HepG2 (cell line): Measurements from ENCODE around the gene GSTM1. TPM values are rescaled to one million over a fixed set of nuclear protein-coding genes. Genes with fewer than 3 reads are reported as not detected.
A peak's percentile ranks its signal among the peaks of the same experiment; 100 is the strongest.
"Not testable (repeated sequence)": the region's sequence is repeated elsewhere in the genome, so short reads cannot be mapped to it uniquely, and the experiment has no call there.

Source experiments
- ATAC-seq: fragments of 200-7000 bp; cut with Tn5 transposase; 3 replicates; pipeline ENCODE4 v1.9.1; 2020; ENCODE audit warnings: mild to moderate bottlenecking, moderate library complexity
- BruUV-seq: library from RNA; stranded (reverse); fragments of 400-500 nt; replicated peaks from 2 replicates; lab custom pipeline; 2021; lab: Mats Ljungman, UMichigan
- CTCF ChIA-PET: fragments of 300-600 bp; formaldehyde crosslinking; extraction: SDS; loops from one replicate; lab custom pipeline; 2021; ENCODE audit warnings: low total read pairs, inconsistent platforms, low intra/inter-chr PET ratio; lab: Yijun Ruan, JAX
- POLR2A ChIA-PET: fragments of 350-600 bp; sonication (Branson Sonifier 250); formaldehyde crosslinking; loops from one replicate; lab custom pipeline; 2020; ENCODE audit warnings: antibody characterized with exemption, inconsistent platforms; lab: Yijun Ruan, JAX
- DNase-seq: peaks from one replicate; pipeline ENCODE4 v3.0.0-alpha.2; 2015; ENCODE audit warnings: low spot score
- FAIRE-seq: peaks from 3 replicates; lab custom pipeline; 2011; peaks lifted over from hg19 to GRCh38; lab: Jason Lieb, UNC
- H2AFZ ChIP-seq: one replicate; pipeline ENCODE4 v1.6.1; 2011; ENCODE audit warnings: low read length, inconsistent platforms
- H3K27ac ChIP-seq: fragments of 300-600 bp; 3 replicates; pipeline ENCODE4 v1.8.0; 2011; ENCODE audit warnings: mixed run types, mild to moderate bottlenecking, mixed read lengths, low read length, inconsistent platforms; ENCODE audit not compliant: insufficient read depth; ENCODE audit errors: extremely low read length
- H3K27me3 ChIP-seq, 2 experiments: fragments of 200-600 bp in 1 of 2; 2 replicates in 1 of 2; 3 replicates in 1 of 2; pipeline versions ENCODE4 v1.6.0 to v1.8.0; 2011; ENCODE audit warnings: low read length in 2 of 2, mild to moderate bottlenecking in 2 of 2, moderate library complexity in 2 of 2, inconsistent platforms in 1 of 2; ENCODE audit not compliant: insufficient read depth in 2 of 2, control insufficient read depth in 1 of 2
- H3K36me3 ChIP-seq, 2 experiments: fragments of 200-600 bp in 1 of 2; replicated peaks in 1 of 2; 2 replicates in 1 of 2; 3 replicates in 1 of 2; pipeline versions ENCODE4 v1.5.1 to v1.8.0; 2011; ENCODE audit warnings: low read length in 2 of 2, inconsistent platforms in 1 of 2; ENCODE audit not compliant: insufficient read depth in 2 of 2, control insufficient read depth in 1 of 2
- H3K4me1 ChIP-seq: 2 replicates; pipeline ENCODE4 v1.5.1; 2012; ENCODE audit warnings: low read length, inconsistent platforms; ENCODE audit not compliant: insufficient read depth
- H3K4me2 ChIP-seq: 2 replicates; pipeline ENCODE4 v1.6.0; 2011; ENCODE audit warnings: low read depth, low read length, inconsistent platforms
- H3K4me3 ChIP-seq, 3 experiments: fragments of 200-600 bp in 1 of 3; sonication (generic), shearing (Covaris generic) in 1 of 3; replicated peaks in 1 of 3; 2 replicates each; pipeline ENCODE4 v1.5.1; 2011 to 2016; ENCODE audit warnings: low read length in 3 of 3, inconsistent platforms in 2 of 3, low read depth in 2 of 3, mild to moderate bottlenecking in 2 of 3, control low read depth in 1 of 3, mixed read lengths in 1 of 3; ENCODE audit not compliant: insufficient read depth in 1 of 3
- H3K79me2 ChIP-seq: one replicate; pipeline ENCODE4 v1.6.1; 2011; ENCODE audit warnings: low read length, inconsistent platforms; ENCODE audit not compliant: insufficient read depth
- H3K9ac ChIP-seq: 2 replicates; pipeline ENCODE4 v1.6.0; 2011; ENCODE audit warnings: mild to moderate bottlenecking, low read depth, low read length, inconsistent platforms; ENCODE audit not compliant: insufficient read depth
- H3K9me3 ChIP-seq: 2 replicates; pipeline ENCODE4 v1.5.1; 2012; ENCODE audit warnings: mild to moderate bottlenecking, low read length
- H4K20me1 ChIP-seq: 2 replicates; pipeline ENCODE4 v1.6.0; 2011; ENCODE audit warnings: inconsistent platforms, mild to moderate bottlenecking, low read length, moderate library complexity; ENCODE audit not compliant: insufficient read depth
- KLF12 ChIP-seq: sonication (generic); formaldehyde crosslinking; IDR thresholded peaks from 2 replicates; pipeline ENCODE4 v1.4.0; 2020; ENCODE audit warnings: missing genetic modification reagents, borderline replicate concordance
- PPARG ChIP-seq: conservative IDR thresholded peaks from 2 replicates; pipeline ENCODE4 v1.6.1; 2016; ENCODE audit warnings: missing biosample characterization, missing genetic modification reagents
- ZBTB20 ChIP-seq: sonication (generic); formaldehyde crosslinking; IDR thresholded peaks from 2 replicates; pipeline ENCODE4 v1.8.1; 2023; ENCODE audit warnings: missing genetic modification reagents, low read depth, mild to moderate bottlenecking, borderline replicate concordance
- ZNF253 ChIP-seq: sonication (generic); formaldehyde crosslinking; IDR thresholded peaks from 2 replicates; pipeline ENCODE4 v1.8.0; 2022; ENCODE audit warnings: mild to moderate bottlenecking, missing genetic modification reagents, borderline replicate concordance
- ZNF331 ChIP-seq: sonication (generic); formaldehyde crosslinking; IDR thresholded peaks from 2 replicates; pipeline ENCODE4 v1.4.0; 2020; ENCODE audit warnings: missing genetic modification reagents
- ZNF782 ChIP-seq: sonication (generic); formaldehyde crosslinking; IDR thresholded peaks from 2 replicates; pipeline ENCODE4 v1.4.0; 2020; ENCODE audit warnings: missing genetic modification reagents, mild to moderate bottlenecking, borderline replicate concordance
- WGBS: methylation state at CpG from one replicate; pipeline ENCODE4 v1.1.6; 2017; ENCODE audit warnings: low lambda C conversion rate; 5-methylcytosine and 5-hydroxymethylcytosine counted together
- in situ Hi-C: cut with HindIII; loops from 2 replicates; pipeline ENCODE4 v1.10.0; 2017; ENCODE audit warnings: low pct_unique_long_range_greater_than_20kb; ENCODE audit not compliant: extremely low pct_ligation_motif_present
- intact Hi-C: fragments of 100-400 bp; cut with micrococcal nuclease; formaldehyde crosslinking; loops from one replicate; pipeline ENCODE4 v1.10.0; 2022; ENCODE audit not compliant: unreplicated experiment
- polyA plus RNA-seq, 8 experiments: library from polyadenylated mRNA; depleted of rRNA in 3 of 8; stranded (reverse) in 7 of 8; unstranded in 1 of 8; fragments of >200 nt; fragmentation: Illumina TruSeq in 4 of 8; extraction: Trizol in 4 of 8; gene quantifications; 2 replicates each; pipeline versions ENCODE4 v1.2.1 to v1.2.3, GENCODE V29; 2011 to 2016; ENCODE audit warnings: low read depth in 4 of 8, missing spikeins in 1 of 8, mixed read lengths in 1 of 8; ENCODE audit not compliant: insufficient read depth in 1 of 8
- total RNA-seq, 5 experiments: library from RNA; depleted of rRNA; stranded (reverse); fragments of >200 nt; fragmentation: Illumina TruSeq; extraction: Trizol; gene quantifications; 2 replicates each; pipeline ENCODE4 v1.2.3, GENCODE V29; 2016; ENCODE audit warnings: low read depth in 1 of 5
- TF ChIP-seq, protein P1 (sequence below): sonication (generic); formaldehyde crosslinking; IDR thresholded peaks from 2 replicates; pipeline ENCODE4 v1.5.0; 2020; ENCODE audit warnings: missing genetic modification reagents
- TF ChIP-seq, protein P2 (sequence below): sonication (generic); formaldehyde crosslinking; IDR thresholded peaks from 2 replicates; pipeline ENCODE4 v1.4.0; 2020; ENCODE audit warnings: missing genetic modification reagents, low read depth, mild to moderate bottlenecking, borderline replicate concordance
- TF ChIP-seq, protein P3 (sequence below): IDR thresholded peaks from 2 replicates; pipeline ENCODE4 v1.6.1; 2016; ENCODE audit warnings: mild to moderate bottlenecking

Gene GSTM1
- total and polyA plus RNA-seq, 2 of the 13 experiments (the other 11 are each of a cell fraction or from before 2014, with no cell fraction given), result 0.42 TPM; not detected in 1

DNA sequence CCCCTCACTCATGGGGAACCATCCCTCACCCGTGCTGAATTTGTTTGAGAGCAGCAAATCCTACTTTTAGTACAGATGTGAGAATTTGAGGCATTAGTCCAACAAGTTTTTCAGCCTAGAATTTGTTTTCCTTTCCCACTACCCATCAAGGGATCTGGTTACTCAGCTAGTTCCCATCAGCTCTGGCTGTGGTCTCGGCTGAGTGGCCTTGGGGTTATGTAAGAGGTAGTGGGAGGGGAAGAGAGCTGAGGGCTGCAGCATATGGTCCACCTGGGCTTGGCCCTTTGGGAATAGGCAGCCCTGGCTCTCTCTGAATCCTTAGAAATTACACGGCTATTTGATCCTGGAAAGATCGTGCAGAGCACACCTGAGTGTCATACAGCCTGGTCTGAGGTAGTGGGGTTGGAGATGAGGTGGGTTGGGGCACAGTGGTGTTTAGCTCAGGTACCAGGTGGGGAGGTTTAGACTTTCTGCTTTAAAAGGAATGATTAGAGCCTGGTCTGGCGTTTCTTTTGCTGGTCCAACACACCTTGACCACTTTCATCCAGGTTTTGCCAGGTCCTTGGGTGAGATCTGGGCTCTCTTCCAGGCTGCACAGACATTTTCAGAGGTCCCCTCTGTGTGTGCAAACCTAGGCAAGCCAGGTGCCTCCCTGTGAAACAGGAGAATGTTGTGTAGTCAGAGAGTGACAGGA, 27.5 kb upstream of the GSTM1 start (continued):
- no peak for TF ChIP-seq ZNF253 (CRISPR knock-in tag)
- TF ChIP-seq, protein P1, sequence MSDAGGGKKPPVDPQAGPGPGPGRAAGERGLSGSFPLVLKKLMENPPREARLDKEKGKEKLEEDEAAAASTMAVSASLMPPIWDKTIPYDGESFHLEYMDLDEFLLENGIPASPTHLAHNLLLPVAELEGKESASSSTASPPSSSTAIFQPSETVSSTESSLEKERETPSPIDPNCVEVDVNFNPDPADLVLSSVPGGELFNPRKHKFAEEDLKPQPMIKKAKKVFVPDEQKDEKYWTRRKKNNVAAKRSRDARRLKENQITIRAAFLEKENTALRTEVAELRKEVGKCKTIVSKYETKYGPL, result peak; percentile 95
- no peak for TF ChIP-seq KLF12

DNA sequence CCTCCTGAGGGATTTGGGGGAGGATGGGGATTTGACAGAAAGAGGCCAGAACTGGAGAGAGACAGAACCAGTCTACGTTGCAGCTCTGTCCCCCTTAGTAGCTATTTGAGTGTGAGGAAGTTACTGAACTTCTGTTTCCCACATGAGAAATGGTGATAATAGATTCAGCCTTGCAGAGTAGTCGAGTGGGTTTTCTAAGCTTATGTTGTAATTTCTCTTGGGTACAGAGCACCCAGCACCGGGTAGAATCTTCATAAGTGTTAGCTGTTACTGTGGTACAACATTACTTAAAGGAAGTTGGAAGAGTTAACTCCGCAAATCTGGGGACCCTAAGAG, 27.0 kb upstream of the GSTM1 start:
- ATAC-seq, H3K9me3 ChIP-seq, FAIRE-seq, H3K27ac ChIP-seq, DNase-seq, H2AFZ ChIP-seq, H3K36me3 ChIP-seq, H3K79me2 ChIP-seq, CTCF ChIA-PET, H3K9ac ChIP-seq, H3K27me3 ChIP-seq, H3K4me2 ChIP-seq, H3K4me3 ChIP-seq, BruUV-seq, POLR2A ChIA-PET, H4K20me1 ChIP-seq, intact Hi-C loops: not testable (repeated sequence)
- in situ Hi-C loops, result loop anchor here (10.0 kb wide), 1 partner anchor 54 kb away; the partner anchor contains the start of gene GSTM5
- WGBS, result 94% methylated on average over 2 of the region's 4 CpGs
- peaks cover 22% of the 10 kb centered on the region; the same call in 1 of the 2 replicates for H3K4me1 ChIP-seq

DNA sequence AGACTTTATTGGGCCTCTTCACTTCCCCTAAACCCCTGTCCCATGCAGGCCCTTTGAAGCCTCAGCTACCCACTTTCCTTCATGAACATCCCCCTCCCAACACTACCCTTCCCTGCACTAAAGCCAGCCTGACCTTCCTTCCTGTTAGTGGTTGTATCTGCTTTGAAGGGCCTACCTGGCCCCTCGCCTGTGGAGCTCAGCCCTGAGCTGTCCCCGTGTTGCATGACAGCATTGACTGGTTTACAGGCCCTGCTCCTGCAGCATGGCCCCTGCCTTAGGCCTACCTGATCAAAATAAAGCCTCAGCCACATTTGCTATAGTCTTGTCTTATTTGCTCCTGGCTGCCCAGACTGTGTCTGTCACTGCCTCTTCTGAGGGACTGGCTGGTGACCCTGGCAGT, 26.2 kb upstream of the GSTM1 start:
- H3K4me3 ChIP-seq, result no peak overlapping the region
- ATAC-seq (no peak), DNase-seq (no peak), FAIRE-seq (no peak)
- H3K79me2 ChIP-seq, result no peaks in the 10 kb centered on the region
- WGBS, result 88% methylated on average over 2 of the region's 2 CpGs
- H3K9me3 ChIP-seq, result no peaks in the 10 kb centered on the region
- no peak overlapping the region for H2AFZ ChIP-seq
- ChIA-PET CTCF (no interaction called here), POLR2A (no interaction called here)
- H3K4me1 ChIP-seq, result peaks cover 22% of the 10 kb centered on the region; the same call in 1 of the 2 replicates
- in situ Hi-C loops, result loop anchor here (10.0 kb wide), 1 partner anchor 53 kb away; the partner anchor contains the start of gene GSTM5
- no TSS peak for BruUV-seq
- intact Hi-C loops, result no loop called here
- no peak overlapping the region for H3K4me2 ChIP-seq
- no peaks in the 10 kb centered on the region for H4K20me1 ChIP-seq
- H3K27ac ChIP-seq, result no peak overlapping the region
- TF ChIP-seq, protein P2, sequence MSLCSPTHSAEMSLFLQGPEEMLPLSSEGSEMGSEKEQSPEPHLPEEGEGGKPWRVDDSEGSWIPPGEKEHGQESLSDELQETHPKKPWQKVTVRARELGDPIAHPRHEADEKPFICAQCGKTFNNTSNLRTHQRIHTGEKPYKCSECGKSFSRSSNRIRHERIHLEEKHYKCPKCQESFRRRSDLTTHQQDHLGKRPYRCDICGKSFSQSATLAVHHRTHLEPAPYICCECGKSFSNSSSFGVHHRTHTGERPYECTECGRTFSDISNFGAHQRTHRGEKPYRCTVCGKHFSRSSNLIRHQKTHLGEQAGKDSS (CRISPR knock-in tag), result no peak
- TF ChIP-seq, protein P3, sequence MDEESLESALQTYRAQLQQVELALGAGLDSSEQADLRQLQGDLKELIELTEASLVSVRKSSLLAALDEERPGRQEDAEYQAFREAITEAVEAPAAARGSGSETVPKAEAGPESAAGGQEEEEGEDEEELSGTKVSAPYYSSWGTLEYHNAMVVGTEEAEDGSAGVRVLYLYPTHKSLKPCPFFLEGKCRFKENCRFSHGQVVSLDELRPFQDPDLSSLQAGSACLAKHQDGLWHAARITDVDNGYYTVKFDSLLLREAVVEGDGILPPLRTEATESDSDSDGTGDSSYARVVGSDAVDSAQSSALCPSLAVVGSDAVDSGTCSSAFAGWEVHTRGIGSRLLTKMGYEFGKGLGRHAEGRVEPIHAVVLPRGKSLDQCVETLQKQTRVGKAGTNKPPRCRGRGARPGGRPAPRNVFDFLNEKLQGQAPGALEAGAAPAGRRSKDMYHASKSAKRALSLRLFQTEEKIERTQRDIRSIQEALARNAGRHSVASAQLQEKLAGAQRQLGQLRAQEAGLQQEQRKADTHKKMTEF (CRISPR knock-in tag), result no peak
- TF ChIP-seq ZNF331 (CRISPR knock-in tag) (no peak), PPARG (CRISPR knock-in tag) (no peak), ZNF782 (no peak), ZBTB20 (CRISPR knock-in tag) (no peak)
- H3K9ac ChIP-seq, result no peak overlapping the region
- H3K27me3 ChIP-seq, result no peaks in the 10 kb centered on the region
- no peaks in the 10 kb centered on the region; a peak in 2 of 5 replicates for H3K36me3 ChIP-seq
